Measurements from ENCODE around the gene SCP2. TPM values are rescaled to one million over a fixed set of nuclear protein-coding genes. Genes with fewer than 3 reads are reported as not detected.
A peak's percentile ranks its signal among the peaks of the same experiment; 100 is the strongest.
"Not testable (repeated sequence)": the region's sequence is repeated elsewhere in the genome, so short reads cannot be mapped to it uniquely, and the experiment has no call there.

SCP2 gene
- total RNA-seq, 1 experiment from 2014 or later, result 252 TPM

- DNase-seq (ENCODE audit: low spot score), result no peak
Observed at GRCh38 chr1:52917156-52917555, 9.9 kb upstream of the SCP2 start.

- DNase-seq (ENCODE audit: low spot score), result no peak
Observed at GRCh38 chr1:52917581-52917980, 9.5 kb upstream of the SCP2 start.

- no peak for DNase-seq (ENCODE audit: low spot score)
Observed at GRCh38 chr1:52918201-52918600, 8.9 kb upstream of the SCP2 start.

GRCh38 chr1:52919051-52919722 is 7.9 kb upstream of the SCP2 start:
- DNase-seq (ENCODE audit: low spot score), result no peak

- no peak for DNase-seq (ENCODE audit: low spot score)
Observed at GRCh38 chr1:52919723-52920483, 7.2 kb upstream of the SCP2 start.

- DNase-seq (ENCODE audit: low spot score), result no peak
Observed at GRCh38 chr1:52920791-52921291, 6.2 kb upstream of the SCP2 start.

GRCh38 chr1:52925571-52926005 is 1.5 kb upstream of the SCP2 start:
- no peak for DNase-seq (ENCODE audit: low spot score)

GRCh38 chr1:52926864-52927211 is 238 bp upstream of the SCP2 start:
- DNase-seq (ENCODE audit: low spot score), result no peak

GRCh38 chr1:52928015-52928404 is 934 bp downstream of the SCP2 start:
- no peak for DNase-seq (ENCODE audit: low spot score)

- DNase-seq (ENCODE audit: low spot score), result no peak
Observed at GRCh38 chr1:52929019-52929418, 1.9 kb downstream of the SCP2 start.

GRCh38 chr1:52937433-52938182 is 10.5 kb downstream of the SCP2 start:
- DNase-seq (ENCODE audit: low spot score), result no peak

GRCh38 chr1:52938183-52938451 is 11.0 kb downstream of the SCP2 start:
- DNase-seq (ENCODE audit: low spot score), result no peak

- DNase-seq (ENCODE audit: low spot score), result no peak
Observed at GRCh38 chr1:52943876-52944416, 16.9 kb downstream of the SCP2 start.

- DNase-seq (ENCODE audit: low spot score), result no peak
Observed at GRCh38 chr1:52944566-52944965, 17.5 kb downstream of the SCP2 start.

- no peak for DNase-seq (ENCODE audit: low spot score)
Observed at GRCh38 chr1:52947490-52947889, 20.4 kb downstream of the SCP2 start.

- not testable (repeated sequence) for DNase-seq (ENCODE audit: low spot score)
Observed at GRCh38 chr1:52949602-52950001, 22.5 kb downstream of the SCP2 start.

- no peak for DNase-seq (ENCODE audit: low spot score)
Observed at GRCh38 chr1:52952112-52952511, 25.0 kb downstream of the SCP2 start.

GRCh38 chr1:52955129-52955970 is 28.3 kb downstream of the SCP2 start:
- peak; percentile 77 for DNase-seq (ENCODE audit: low spot score)

GRCh38 chr1:52963101-52963500 is 36.0 kb downstream of the SCP2 start:
- DNase-seq (ENCODE audit: low spot score), result no peak

GRCh38 chr1:52967666-52968065 is 40.6 kb downstream of the SCP2 start:
- DNase-seq (ENCODE audit: low spot score), result no peak

- not testable (repeated sequence) for DNase-seq (ENCODE audit: low spot score)
Observed at GRCh38 chr1:52969234-52969633, 42.2 kb downstream of the SCP2 start.

- DNase-seq (ENCODE audit: low spot score), result peak; percentile 14
Observed at GRCh38 chr1:52970149-52970548, 43.1 kb downstream of the SCP2 start.
